Thyroid gland (tissue), 4 donors: ENCODE data around the gene P2RX3. TPM values are rescaled to one million over a fixed set of nuclear protein-coding genes. Genes with fewer than 3 reads are reported as not detected.
A peak's percentile ranks its signal among the peaks of the same experiment; 100 is the strongest.

ENCODE experiments used
- DNase-seq, 2 donors: peaks; one replicate each; pipeline ENCODE4 v3.0.0-alpha.2; 2019
- H3K27ac ChIP-seq, 3 donors: fragments of 200-600 bp; sonication (generic); 1 replicate in 2 of 3; 2 replicates in 1 of 3; pipeline ENCODE4 v1.5.1; 2016 to 2019; ENCODE audit warnings: mild to moderate bottlenecking in 1 of 3, moderate library complexity in 1 of 3
- H3K27me3 ChIP-seq: fragments of 200-600 bp; sonication (generic); one replicate; pipeline ENCODE4 v1.5.1; 2019
- H3K36me3 ChIP-seq, 2 donors: fragments of 200-600 bp; sonication (generic); one replicate each; pipeline ENCODE4 v1.5.1; 2016 to 2019
- H3K4me1 ChIP-seq, 2 donors: fragments of 200-600 bp; sonication (generic); one replicate each; pipeline ENCODE4 v1.5.1; 2017 to 2019
- H3K4me3 ChIP-seq, 3 donors: fragments of 200-600 bp; sonication (generic); replicated peaks in 1 of 3; 1 replicate in 2 of 3; 2 replicates in 1 of 3; pipeline ENCODE4 v1.5.1; 2016; ENCODE audit warnings: mild to moderate bottlenecking in 1 of 3
- H3K9me3 ChIP-seq: fragments of 200-600 bp; sonication (generic); one replicate; pipeline ENCODE4 v1.5.1; 2017
- POLR2A ChIP-seq, 2 donors: fragments of 450-650 bp; IDR thresholded peaks; one replicate each; pipeline ENCODE4 v1.6.1; 2017; ENCODE audit warnings: antibody characterized with exemption in 2 of 2, mild to moderate bottlenecking in 2 of 2, moderate library complexity in 1 of 2
- WGBS, 2 donors: methylation state at CpG; one replicate each; pipeline ENCODE4 v1.1.5; 2017; 5-methylcytosine and 5-hydroxymethylcytosine counted together
- intact Hi-C: fragments of 100-400 bp; cut with DNase I; formaldehyde crosslinking; loops from one replicate; pipeline ENCODE4 v1.15.1; 2023
- total RNA-seq, 4 donors: library from RNA; depleted of rRNA; stranded (reverse); fragments of >200 nt; gene quantifications; one replicate each; pipeline ENCODE4 v1.2.3, GENCODE V29; 2016
- TF ChIP-seq, protein P1 (sequence below), 6 experiments: fragments of 200-600 bp in 3 of 6; fragments of 450-650 bp in 3 of 6; sonication (generic) in 3 of 6; IDR thresholded peaks; one replicate each; pipeline ENCODE4 v1.5.1; 2016 to 2019; ENCODE audit warnings: antibody characterized with exemption in 6 of 6, mild to moderate bottlenecking in 2 of 6, inconsistent platforms in 1 of 6, moderate library complexity in 1 of 6

P2RX3 gene
- total RNA-seq, 4 donors from 2014 or later, result not detected

DNA sequence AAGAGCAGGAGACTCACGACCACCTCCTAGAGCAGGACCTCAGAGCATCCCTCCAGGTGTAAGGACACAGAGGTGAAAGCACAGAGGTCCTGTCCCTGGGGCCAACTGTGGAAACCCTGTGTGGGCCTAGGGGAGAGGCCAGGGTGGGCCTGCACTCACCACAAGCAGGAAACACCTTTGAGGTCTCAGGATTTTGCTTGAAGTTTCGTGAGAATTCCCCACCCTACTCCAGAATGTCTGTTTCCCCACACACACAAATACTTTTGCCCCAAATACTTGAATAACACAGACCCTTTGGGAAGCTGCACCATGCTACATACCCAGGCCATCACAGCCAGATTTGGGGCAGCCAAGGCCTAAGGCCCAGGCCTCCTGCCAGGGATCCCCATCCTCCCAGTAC is 70.6 kb downstream of the P2RX3 start:
- H3K9me3 ChIP-seq, result no peaks in the 10 kb centered on the region
- H3K27ac ChIP-seq, result no peak overlapping the region

GRCh38 chr11:57409321-57410100 is 71.4 kb downstream of the P2RX3 start:
- DNase-seq, result no peak
- H3K36me3 ChIP-seq, result peaks cover 47 to 60% of the 10 kb centered on the region in 2 donors
- no peak overlapping the region for H3K4me3 ChIP-seq
- TF ChIP-seq, protein P1, sequence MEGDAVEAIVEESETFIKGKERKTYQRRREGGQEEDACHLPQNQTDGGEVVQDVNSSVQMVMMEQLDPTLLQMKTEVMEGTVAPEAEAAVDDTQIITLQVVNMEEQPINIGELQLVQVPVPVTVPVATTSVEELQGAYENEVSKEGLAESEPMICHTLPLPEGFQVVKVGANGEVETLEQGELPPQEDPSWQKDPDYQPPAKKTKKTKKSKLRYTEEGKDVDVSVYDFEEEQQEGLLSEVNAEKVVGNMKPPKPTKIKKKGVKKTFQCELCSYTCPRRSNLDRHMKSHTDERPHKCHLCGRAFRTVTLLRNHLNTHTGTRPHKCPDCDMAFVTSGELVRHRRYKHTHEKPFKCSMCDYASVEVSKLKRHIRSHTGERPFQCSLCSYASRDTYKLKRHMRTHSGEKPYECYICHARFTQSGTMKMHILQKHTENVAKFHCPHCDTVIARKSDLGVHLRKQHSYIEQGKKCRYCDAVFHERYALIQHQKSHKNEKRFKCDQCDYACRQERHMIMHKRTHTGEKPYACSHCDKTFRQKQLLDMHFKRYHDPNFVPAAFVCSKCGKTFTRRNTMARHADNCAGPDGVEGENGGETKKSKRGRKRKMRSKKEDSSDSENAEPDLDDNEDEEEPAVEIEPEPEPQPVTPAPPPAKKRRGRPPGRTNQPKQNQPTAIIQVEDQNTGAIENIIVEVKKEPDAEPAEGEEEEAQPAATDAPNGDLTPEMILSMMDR (IDR thresholded peaks at IDR 0.05), result no peak
- TF ChIP-seq POLR2A (IDR thresholded peaks at IDR 0.05), result no peak
- peaks cover 4 to 16% of the 10 kb centered on the region in 2 donors for H3K4me1 ChIP-seq
- H3K27me3 ChIP-seq, result no peaks in the 10 kb centered on the region
- intact Hi-C loops, result no loop called here
- WGBS, 2 donors, result 97 to 98% methylated on average over 18 of the region's 18 CpGs
- no peaks in the 10 kb centered on the region for H3K9me3 ChIP-seq
- H3K27ac ChIP-seq, result no peak overlapping the region

More for the DNA sequence above, 70.6 kb downstream of the P2RX3 start:
- Histone ChIP-seq H3K36me3 (peaks cover 41 to 52% of the 10 kb centered on the region in 2 donors), H3K4me3 (no peak overlapping the region), H3K4me1 (peaks cover 4 to 16% of the 10 kb centered on the region in 2 donors), H3K27me3 (no peaks in the 10 kb centered on the region)
- WGBS, 2 donors, result 84 to 92% methylated on average over 2 of the region's 2 CpGs
- intact Hi-C loops, result no loop called here
- TF ChIP-seq POLR2A (IDR thresholded peaks at IDR 0.05), result no peak
- TF ChIP-seq, protein P1 (IDR thresholded peaks at IDR 0.05), result no peak
- no peak for DNase-seq

GRCh38 chr11:57410287-57410686 is 72.1 kb downstream of the P2RX3 start:
- Histone ChIP-seq H3K4me3 (no peak overlapping the region), H3K27ac (no peak overlapping the region), H3K4me1 (peaks cover 4 to 15% of the 10 kb centered on the region in 2 donors), H3K36me3 (peaks cover 55 to 68% of the 10 kb centered on the region in 2 donors), H3K27me3 (no peaks in the 10 kb centered on the region), H3K9me3 (no peaks in the 10 kb centered on the region)
- intact Hi-C loops, result no loop called here
- no peak for DNase-seq
- no peak for TF ChIP-seq POLR2A (IDR thresholded peaks at IDR 0.05)
- TF ChIP-seq, protein P1 (IDR thresholded peaks at IDR 0.05), result no peak

- Histone ChIP-seq H3K4me1 (peaks cover 15 to 25% of the 10 kb centered on the region in 2 donors), H3K27me3 (no peaks in the 10 kb centered on the region), H3K36me3 (peaks cover 59 to 63% of the 10 kb centered on the region in 2 donors), H3K9me3 (no peaks in the 10 kb centered on the region), H3K4me3 (no peak overlapping the region), H3K27ac (peak overlapping the region in 1 of 3 donors; percentile 13)
- intact Hi-C loops, result no loop called here
- no peak for TF ChIP-seq POLR2A (IDR thresholded peaks at IDR 0.05)
- TF ChIP-seq, protein P1 (IDR thresholded peaks at IDR 0.05), result no peak
- DNase-seq, result no peak
- WGBS, 2 donors, result 86 to 91% methylated on average over 4 of the region's 4 CpGs
Observed at GRCh38 chr11:57413681-57414080, 75.5 kb downstream of the P2RX3 start.

DNA sequence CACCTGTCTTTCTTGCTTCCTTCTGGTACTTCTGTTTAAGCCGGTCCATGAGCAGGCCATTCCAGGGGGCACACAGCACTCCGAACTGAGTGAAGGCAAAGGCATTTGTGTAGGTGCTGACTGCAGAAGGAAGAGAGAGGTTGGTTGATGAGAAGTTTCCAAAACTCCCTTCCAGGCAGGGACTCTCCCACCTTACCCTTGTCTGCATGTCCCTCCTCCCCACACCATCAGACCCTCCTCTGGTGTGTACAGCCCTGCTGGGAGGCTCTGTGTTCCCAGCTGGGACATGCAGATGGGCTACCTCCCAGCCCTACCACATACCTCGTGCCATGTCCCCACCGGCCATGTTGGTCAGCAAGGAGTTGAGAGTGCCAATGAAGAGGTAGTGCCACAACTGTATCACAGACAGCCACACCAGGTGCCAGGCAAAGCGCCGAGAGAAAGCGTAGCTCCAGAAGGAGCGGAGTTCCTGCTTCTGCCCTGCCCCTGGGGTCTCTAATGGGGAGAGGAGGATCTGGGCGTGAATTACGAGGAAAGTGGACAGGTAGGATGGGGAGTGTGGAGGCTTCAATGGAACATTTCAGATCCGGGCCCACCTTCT is 76.6 kb downstream of the P2RX3 start:
- no peaks in the 10 kb centered on the region for H3K27me3 ChIP-seq

More for the DNA sequence above, 76.6 kb downstream of the P2RX3 start:
- intact Hi-C loops, result no loop called here
- Histone ChIP-seq H3K4me1 (peaks cover 15 to 32% of the 10 kb centered on the region in 2 donors), H3K27ac (no peak overlapping the region), H3K36me3 (peaks cover 53 to 54% of the 10 kb centered on the region in 2 donors), H3K4me3 (no peak overlapping the region), H3K9me3 (no peaks in the 10 kb centered on the region)
- no peak for TF ChIP-seq POLR2A (IDR thresholded peaks at IDR 0.05)
- TF ChIP-seq, protein P1 (IDR thresholded peaks at IDR 0.05), result no peak
- no peak for DNase-seq
- 95 to 96% methylated on average over 11 of the region's 11 CpGs for WGBS, 2 donors
